ENCODE measurements around the gene SH3RF3. TPM values are rescaled to one million over a fixed set of nuclear protein-coding genes. Genes with fewer than 3 reads are reported as not detected.

The SH3RF3 gene
- total RNA-seq, 1 donor from 2014 or later = 7.4 TPM

- DNase-seq (no peak), ATAC-seq (no peak)
- intact Hi-C loops (cut with DNase I) = loop anchor here (5.0 kb wide), 1 partner anchor 388 kb away; the partner anchor contains the start of gene SH3RF3
- Histone ChIP-seq H3K27me3 (no peaks in the 10 kb centered on the region), H3K9me3 (no peaks in the 10 kb centered on the region), H3K4me3 (no peak overlapping the region), H3K4me1 (no peaks in the 10 kb centered on the region), H3K27ac (peak overlapping the region; percentile 85), H3K36me3 (no peaks in the 10 kb centered on the region)
- no peak for TF ChIP-seq CTCF (IDR thresholded peaks at IDR 0.05)
Observed at GRCh38 chr2:109514857-109515256, 385.9 kb downstream of the SH3RF3 start.

DNA sequence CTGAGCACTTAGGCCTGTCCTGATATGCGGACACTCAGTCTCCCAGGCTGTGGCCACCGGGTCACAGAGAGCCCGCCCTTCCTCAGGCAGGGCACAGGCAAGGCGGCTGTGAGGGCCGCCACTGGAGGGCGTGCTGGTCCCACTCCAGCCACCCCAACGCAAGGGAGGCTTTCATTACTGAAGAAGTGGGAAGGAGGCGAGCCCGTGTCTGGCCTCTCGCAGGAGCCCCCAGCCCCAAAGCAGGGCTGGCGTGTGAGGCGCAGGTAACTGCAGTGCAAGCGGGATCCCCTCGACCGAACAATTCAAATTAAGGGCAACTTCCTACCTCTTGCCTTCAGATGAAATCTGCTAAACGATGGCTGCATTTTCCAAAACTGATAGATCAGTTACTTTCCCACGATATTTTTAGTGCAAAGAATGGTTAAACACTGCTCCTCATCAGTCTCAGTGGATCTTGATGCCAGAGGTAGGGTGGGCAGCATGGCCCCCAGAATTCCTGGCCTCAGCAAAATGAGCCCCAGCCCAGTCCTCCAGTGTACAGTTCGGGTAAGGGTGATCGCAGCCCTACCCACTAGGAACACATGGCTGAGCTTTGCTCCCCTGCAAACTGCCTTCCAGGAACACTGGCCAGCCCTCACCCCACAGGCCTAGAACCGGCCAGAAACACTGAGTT lies 387.6 kb downstream of the SH3RF3 start:
- peak; percentile 60 for TF ChIP-seq CTCF (IDR thresholded peaks at IDR 0.05)
- ATAC-seq (peak; percentile 81), DNase-seq (peak; percentile 73)
- Histone ChIP-seq H3K27me3 (no peaks in the 10 kb centered on the region), H3K36me3 (no peaks in the 10 kb centered on the region), H3K27ac (no peak overlapping the region), H3K4me3 (no peak overlapping the region), H3K9me3 (no peaks in the 10 kb centered on the region), H3K4me1 (no peaks in the 10 kb centered on the region)
- intact Hi-C loops (cut with DNase I) = no loop called here

GRCh38 chr2:109517118-109517889 lies 388.3 kb downstream of the SH3RF3 start:
- intact Hi-C loops (cut with DNase I) = no loop called here
- DNase-seq (no peak), ATAC-seq (no peak)
- H3K36me3 ChIP-seq = no peaks in the 10 kb centered on the region
- TF ChIP-seq CTCF (IDR thresholded peaks at IDR 0.05) = no peak
- no peaks in the 10 kb centered on the region for H3K4me1 ChIP-seq
- no peak overlapping the region for H3K4me3 ChIP-seq
- H3K9me3 ChIP-seq = no peaks in the 10 kb centered on the region
- no peaks in the 10 kb centered on the region for H3K27me3 ChIP-seq
- no peak overlapping the region for H3K27ac ChIP-seq

DNA sequence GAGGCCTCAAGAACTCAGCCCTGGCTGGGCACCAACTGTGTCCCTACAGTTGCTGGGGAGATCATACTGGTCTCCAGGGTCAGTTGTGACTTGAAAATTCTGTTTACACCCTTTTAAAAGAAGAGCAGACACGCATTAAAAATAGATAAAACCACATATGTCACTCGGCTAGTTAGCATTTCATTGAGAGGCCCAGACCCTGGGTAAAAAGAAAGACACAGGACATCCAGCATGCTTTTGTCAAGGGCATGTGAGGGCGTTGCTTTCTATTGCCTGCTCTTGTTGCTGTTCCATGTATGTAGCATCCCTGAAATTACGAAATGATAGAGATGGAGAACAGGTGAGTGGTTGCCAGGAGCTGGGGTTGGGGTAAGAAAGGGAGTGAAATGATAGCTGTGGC lies 390.5 kb downstream of the SH3RF3 start:
- H3K9me3 ChIP-seq = no peaks in the 10 kb centered on the region
- no peak overlapping the region for H3K4me3 ChIP-seq
- H3K36me3 ChIP-seq = no peaks in the 10 kb centered on the region
- intact Hi-C loops (cut with DNase I) = no loop called here
- no peak for ATAC-seq
- no peak for DNase-seq
- H3K27ac ChIP-seq = no peak overlapping the region
- H3K4me1 ChIP-seq = no peaks in the 10 kb centered on the region
- no peak for TF ChIP-seq CTCF (IDR thresholded peaks at IDR 0.05)
- H3K27me3 ChIP-seq = no peaks in the 10 kb centered on the region

- no peak for ATAC-seq
- DNase-seq = no peak
- intact Hi-C loops (cut with DNase I) = no loop called here
- Histone ChIP-seq H3K27me3 (no peaks in the 10 kb centered on the region), H3K36me3 (no peaks in the 10 kb centered on the region), H3K4me3 (no peak overlapping the region), H3K27ac (no peak overlapping the region), H3K9me3 (no peaks in the 10 kb centered on the region), H3K4me1 (no peaks in the 10 kb centered on the region)
- TF ChIP-seq CTCF (IDR thresholded peaks at IDR 0.05) = no peak
Observed at GRCh38 chr2:109521233-109522062, 392.4 kb downstream of the SH3RF3 start.
